Measurements from ENCODE around the gene TOP3B.

Gene TOP3B

DNA sequence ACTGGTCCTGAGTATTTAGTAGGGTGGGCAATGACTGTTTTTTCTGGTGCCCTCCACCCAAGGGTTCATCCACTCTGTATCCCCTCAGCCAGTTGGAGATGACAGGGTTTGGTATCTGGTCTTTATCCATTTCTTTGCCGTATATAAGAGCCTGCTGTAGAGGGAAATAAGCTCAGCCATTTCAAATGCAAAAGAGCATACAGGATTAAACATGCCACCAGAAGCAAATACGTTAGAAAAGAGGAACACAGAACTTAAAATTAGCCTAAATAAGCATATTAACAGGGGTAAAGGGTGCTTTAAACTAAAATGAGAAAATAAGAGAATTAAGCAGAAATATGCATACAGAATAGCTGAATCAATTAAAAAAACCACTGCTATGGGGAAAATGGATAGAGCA is 27.8 kb upstream of the TOP3B start:
- DNase-seq (ENCODE audit: low read depth) = no peak
- H3K4me3 ChIP-seq (replicated peaks; ENCODE audit: low read depth, low read length) = no peak overlapping the region
- no peak for TF ChIP-seq CTCF (IDR thresholded peaks at IDR 0.05; ENCODE audit: low read length, missing control alignments)

DNA sequence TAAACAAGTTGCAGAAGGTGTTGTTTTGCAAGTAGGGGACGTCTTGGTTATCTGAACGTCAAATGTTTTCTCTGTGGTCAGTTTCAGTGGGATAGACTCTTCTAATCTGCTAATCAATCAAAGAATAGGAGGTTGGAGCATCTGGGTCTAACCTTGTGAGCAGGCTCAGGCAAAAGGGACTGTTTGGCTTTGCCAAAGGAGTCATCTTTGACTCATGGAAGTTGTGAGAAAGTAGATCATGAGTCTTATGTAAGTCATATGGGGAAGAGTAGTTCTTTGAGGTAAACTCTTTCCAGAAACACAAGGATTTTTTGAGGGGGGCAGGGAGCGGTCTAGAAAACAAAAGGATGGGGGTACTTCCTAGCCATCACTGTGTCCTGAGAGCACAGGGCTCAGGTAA is 27.1 kb upstream of the TOP3B start:
- no peak for DNase-seq (ENCODE audit: low read depth)
- TF ChIP-seq CTCF (IDR thresholded peaks at IDR 0.05; ENCODE audit: low read length, missing control alignments) = no peak
- H3K4me3 ChIP-seq (replicated peaks; ENCODE audit: low read depth, low read length) = no peak overlapping the region

DNA sequence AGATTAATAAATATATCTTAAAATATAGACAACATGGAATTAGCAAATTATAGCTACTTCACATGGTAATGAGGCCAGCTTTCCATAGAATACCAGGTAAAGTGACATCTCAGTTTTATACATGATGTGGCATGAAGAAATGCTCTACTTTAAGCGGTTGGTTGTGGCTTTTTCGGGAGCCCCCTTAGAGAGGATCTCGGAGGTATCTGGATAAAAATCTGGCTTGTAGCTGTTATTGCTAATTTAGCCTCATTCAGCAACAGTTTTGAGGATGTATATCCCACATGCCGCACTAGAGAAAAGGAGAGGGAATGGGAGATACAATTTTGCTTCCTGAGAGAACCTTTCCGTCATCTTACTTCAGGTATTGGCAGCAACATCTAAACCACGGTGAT is 24.0 kb upstream of the TOP3B start:
- TF ChIP-seq CTCF (IDR thresholded peaks at IDR 0.05; ENCODE audit: low read length, missing control alignments) = no peak
- DNase-seq (ENCODE audit: low read depth) = no peak
- H3K4me3 ChIP-seq (replicated peaks; ENCODE audit: low read depth, low read length) = no peak overlapping the region

- no peak for DNase-seq (ENCODE audit: low read depth)
- H3K4me3 ChIP-seq (replicated peaks; ENCODE audit: low read depth, low read length) = no peak overlapping the region
- TF ChIP-seq CTCF (IDR thresholded peaks at IDR 0.05; ENCODE audit: low read length, missing control alignments) = no peak
Measured at GRCh38 chr22:22005945-22006595, 23.5 kb upstream of the TOP3B start.

GRCh38 chr22:22003233-22003632 is 20.6 kb upstream of the TOP3B start:
- DNase-seq (ENCODE audit: low read depth) = no peak
- H3K4me3 ChIP-seq (replicated peaks; ENCODE audit: low read depth, low read length) = no peak overlapping the region
- no peak for TF ChIP-seq CTCF (IDR thresholded peaks at IDR 0.05; ENCODE audit: low read length, missing control alignments)

DNA sequence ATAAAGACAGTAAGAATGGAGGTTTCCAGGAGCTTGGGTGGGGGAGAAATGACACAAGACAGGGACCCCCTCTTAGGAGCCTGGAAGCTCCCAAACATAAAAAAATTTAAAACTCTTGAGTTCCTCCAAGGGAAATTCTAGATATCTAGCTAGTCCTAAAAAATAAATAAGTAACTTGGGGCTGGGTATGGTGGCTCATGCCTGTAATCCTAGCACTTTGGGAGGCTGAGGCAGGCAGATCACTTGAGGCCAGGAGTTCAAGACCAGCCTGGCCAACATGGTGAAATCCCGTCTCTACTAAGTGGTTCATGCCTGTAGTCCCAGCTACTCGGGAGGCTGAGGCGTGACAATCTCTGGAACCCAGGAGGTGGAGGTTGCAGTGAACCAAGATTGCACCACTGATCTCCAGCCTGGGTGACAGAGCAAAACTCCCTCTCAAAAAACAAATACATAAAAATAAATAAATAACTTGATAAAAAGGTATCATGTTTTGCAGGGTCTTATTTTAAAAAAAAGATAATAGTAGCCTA is 20.0 kb upstream of the TOP3B start:
- no peak overlapping the region for H3K4me3 ChIP-seq (replicated peaks; ENCODE audit: low read depth, low read length)
- no peak for DNase-seq (ENCODE audit: low read depth)
- TF ChIP-seq CTCF (IDR thresholded peaks at IDR 0.05; ENCODE audit: low read length, missing control alignments) = no peak
